HFF-Myc (cell line): ENCODE data around the gene MMS19.

Experiments used
- DNase-seq: peaks from one replicate; pipeline ENCODE4 v3.0.0-alpha.2; 2011; ENCODE audit warnings: low read depth; ENCODE audit errors: extremely low read depth
- H3K4me3 ChIP-seq: replicated peaks from 2 replicates; pipeline ENCODE4 v1.5.1; 2011; ENCODE audit warnings: low read depth, mild to moderate bottlenecking, control low read depth, low read length
- TF ChIP-seq, protein P1 (sequence below): IDR thresholded peaks from 2 replicates; pipeline ENCODE4 v1.5.1; 2012; ENCODE audit warnings: mild to moderate bottlenecking, low read depth, low read length, control low read depth; ENCODE audit errors: missing control alignments

Gene MMS19

GRCh38 chr10:97510686-97511085, 12.5 kb upstream of the MMS19 start:
- TF ChIP-seq, protein P1, sequence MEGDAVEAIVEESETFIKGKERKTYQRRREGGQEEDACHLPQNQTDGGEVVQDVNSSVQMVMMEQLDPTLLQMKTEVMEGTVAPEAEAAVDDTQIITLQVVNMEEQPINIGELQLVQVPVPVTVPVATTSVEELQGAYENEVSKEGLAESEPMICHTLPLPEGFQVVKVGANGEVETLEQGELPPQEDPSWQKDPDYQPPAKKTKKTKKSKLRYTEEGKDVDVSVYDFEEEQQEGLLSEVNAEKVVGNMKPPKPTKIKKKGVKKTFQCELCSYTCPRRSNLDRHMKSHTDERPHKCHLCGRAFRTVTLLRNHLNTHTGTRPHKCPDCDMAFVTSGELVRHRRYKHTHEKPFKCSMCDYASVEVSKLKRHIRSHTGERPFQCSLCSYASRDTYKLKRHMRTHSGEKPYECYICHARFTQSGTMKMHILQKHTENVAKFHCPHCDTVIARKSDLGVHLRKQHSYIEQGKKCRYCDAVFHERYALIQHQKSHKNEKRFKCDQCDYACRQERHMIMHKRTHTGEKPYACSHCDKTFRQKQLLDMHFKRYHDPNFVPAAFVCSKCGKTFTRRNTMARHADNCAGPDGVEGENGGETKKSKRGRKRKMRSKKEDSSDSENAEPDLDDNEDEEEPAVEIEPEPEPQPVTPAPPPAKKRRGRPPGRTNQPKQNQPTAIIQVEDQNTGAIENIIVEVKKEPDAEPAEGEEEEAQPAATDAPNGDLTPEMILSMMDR = no peak
- H3K4me3 ChIP-seq = no peak overlapping the region
- no peak for DNase-seq

DNA sequence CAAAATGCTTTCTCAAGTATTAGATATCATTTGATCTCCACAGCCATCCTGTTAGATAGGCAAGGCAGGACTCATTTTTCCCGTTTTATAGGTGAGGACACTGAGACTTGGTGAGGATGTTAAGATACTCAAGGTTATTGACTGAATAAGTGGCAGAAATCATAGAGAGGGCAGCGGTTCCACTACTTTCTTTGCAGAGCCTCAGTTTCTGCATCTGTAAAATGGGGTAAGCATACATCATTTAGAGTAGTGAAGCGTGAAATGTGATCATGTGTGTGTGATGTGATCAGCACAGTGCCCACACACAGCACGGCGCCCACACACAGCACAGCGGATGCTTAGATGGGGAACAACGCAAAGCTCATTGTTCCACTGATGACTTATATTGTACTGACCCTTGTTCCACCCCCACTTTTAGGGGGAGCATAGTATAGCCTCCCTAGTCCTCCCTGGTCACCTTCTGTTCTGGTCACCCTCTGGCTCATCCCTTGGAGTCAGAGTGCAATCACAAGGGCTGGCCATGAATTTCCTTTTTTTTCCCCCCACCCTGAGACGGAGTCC, 11.0 kb upstream of the MMS19 start:
- TF ChIP-seq, protein P1 = no peak
- DNase-seq = no peak
- H3K4me3 ChIP-seq = no peak overlapping the region

DNA sequence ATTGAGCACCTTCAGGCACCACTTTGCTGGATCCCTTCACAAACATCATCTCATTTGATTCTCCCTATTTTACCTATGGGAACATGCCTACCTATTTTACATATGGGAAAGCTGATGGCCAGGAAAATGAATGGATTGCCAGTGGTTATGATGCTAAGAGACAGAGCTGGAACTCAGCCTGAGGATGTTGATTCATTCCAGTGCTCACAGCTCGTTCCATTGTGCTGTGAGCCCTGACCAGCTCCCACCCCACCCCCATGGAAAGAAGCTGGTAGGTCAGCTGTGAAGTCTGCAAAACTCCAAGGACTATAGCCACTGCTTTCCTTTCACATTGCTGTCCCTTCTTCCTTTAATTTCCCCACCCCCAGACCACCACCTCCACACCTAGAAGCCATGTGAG, 10.1 kb upstream of the MMS19 start:
- TF ChIP-seq, protein P1 = no peak
- no peak for DNase-seq
- H3K4me3 ChIP-seq = no peak overlapping the region

DNA sequence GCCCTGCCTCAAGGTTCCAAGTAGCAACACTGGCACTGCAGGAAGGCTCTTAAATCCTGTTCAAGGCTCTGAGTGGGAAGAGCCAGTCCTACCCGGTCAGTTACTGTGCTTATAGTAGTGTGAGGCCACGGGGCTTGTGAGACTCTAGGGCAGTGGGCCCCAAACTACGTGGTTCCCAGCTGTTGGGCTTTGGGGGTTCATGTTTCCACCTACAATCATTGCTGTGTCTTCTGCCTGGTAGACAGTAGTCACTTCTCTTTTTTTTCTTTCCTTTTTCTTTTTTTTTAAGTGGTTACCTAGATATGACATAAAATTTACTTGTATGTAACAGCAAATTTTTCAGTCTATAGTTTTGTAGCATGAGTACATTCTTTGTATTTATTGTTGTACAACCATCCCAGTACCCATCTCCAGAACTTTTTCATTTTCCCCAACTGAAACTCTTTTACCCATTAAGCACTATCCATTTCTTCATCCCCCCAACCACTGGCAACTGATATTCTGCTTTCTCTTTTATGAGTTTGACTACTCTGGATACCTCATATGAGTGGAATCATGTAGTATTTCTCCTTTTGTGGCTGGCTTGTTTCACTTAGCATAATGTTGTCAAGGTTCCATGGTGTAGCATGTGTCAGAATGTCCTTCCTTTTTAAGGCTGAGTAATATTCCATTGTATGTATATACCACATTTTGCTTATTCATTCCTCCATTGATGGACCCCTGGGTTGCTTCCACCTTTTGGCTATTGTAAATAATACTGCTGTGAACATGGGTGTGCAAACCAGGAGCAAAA, 8.2 kb upstream of the MMS19 start:
- H3K4me3 ChIP-seq = no peak overlapping the region
- no peak for DNase-seq
- TF ChIP-seq, protein P1 = no peak

DNA sequence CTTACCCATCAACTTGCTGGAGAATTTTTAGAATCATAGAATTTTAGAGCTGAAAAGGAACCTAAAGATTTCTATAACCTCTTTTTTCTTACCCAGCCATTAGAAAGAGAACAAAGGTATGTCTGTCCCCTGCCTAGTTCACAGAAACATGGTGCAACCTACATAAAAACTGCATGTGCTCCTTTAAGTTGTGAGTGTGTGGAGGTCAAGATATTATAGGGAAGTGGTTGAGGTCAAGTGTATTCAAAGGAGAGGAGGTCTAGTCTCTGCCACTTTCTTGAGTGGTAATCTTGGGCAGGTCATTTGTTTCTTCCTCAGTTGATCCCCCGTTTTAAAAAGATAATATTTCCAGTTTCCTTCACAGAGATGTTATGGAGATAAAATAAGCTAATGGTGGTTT, 6.9 kb upstream of the MMS19 start:
- no peak for DNase-seq
- H3K4me3 ChIP-seq = no peak overlapping the region
- TF ChIP-seq, protein P1 = no peak

- DNase-seq = no peak
- H3K4me3 ChIP-seq = no peak overlapping the region
- TF ChIP-seq, protein P1 = no peak
These were observed 5.2 kb upstream of the MMS19 start for GRCh38 chr10:97503406-97503805.
